Memory B cell (primary cell): ENCODE data around the gene EFCAB13.

Source experiments
- ATAC-seq: fragments of 150-1000 bp; cut with Tn5 transposase; 2 replicates; pipeline ENCODE4 v1.10.0; 2021; ENCODE audit warnings: low read depth, mild to moderate bottlenecking, moderate library complexity
- DNase-seq, 2 donors: peaks; one replicate each; pipeline ENCODE4 v3.0.0; 2022; ENCODE audit warnings: low spot score in 2 of 2
- H3K27ac Mint-ChIP-seq: one replicate; pipeline ENCODE4 v1.8.0; 2022; ENCODE audit warnings: mild to moderate bottlenecking, moderate library complexity, mixed read lengths
- H3K27me3 Mint-ChIP-seq: one replicate; pipeline ENCODE4 v1.8.0; 2022; ENCODE audit warnings: mixed read lengths
- H3K36me3 Mint-ChIP-seq: one replicate; pipeline ENCODE4 v1.8.0; 2022; ENCODE audit warnings: mild to moderate bottlenecking, mixed read lengths
- H3K4me1 Mint-ChIP-seq: one replicate; pipeline ENCODE4 v1.8.0; 2022; ENCODE audit warnings: mixed read lengths
- H3K4me3 Mint-ChIP-seq: one replicate; pipeline ENCODE4 v1.8.0; 2022; ENCODE audit warnings: mild to moderate bottlenecking, moderate library complexity, mixed read lengths
- H3K9me3 Mint-ChIP-seq: one replicate; pipeline ENCODE4 v1.8.0; 2022; ENCODE audit warnings: mixed read lengths

Gene EFCAB13

GRCh38 chr17:47286198-47286914 is 37.4 kb upstream of the EFCAB13 start:
- Mint-ChIP-seq H3K27me3 (no peaks in the 10 kb centered on the region), H3K36me3 (no peaks in the 10 kb centered on the region), H3K9me3 (no peaks in the 10 kb centered on the region), H3K27ac (peak overlapping the region; percentile 81), H3K4me3 (peak overlapping the region; percentile 45), H3K4me1 (peaks cover 26% of the 10 kb centered on the region)
- peak; percentile 96 for ATAC-seq
- DNase-seq = peak; percentile 33 to 48

GRCh38 chr17:47287068-47287467 is 36.7 kb upstream of the EFCAB13 start:
- no peak for DNase-seq
- ATAC-seq = no peak
- peaks cover 24% of the 10 kb centered on the region for H3K4me1 Mint-ChIP-seq
- H3K36me3 Mint-ChIP-seq = no peaks in the 10 kb centered on the region
- H3K9me3 Mint-ChIP-seq = no peaks in the 10 kb centered on the region
- no peak overlapping the region for H3K4me3 Mint-ChIP-seq
- H3K27ac Mint-ChIP-seq = peak overlapping the region; percentile 81
- H3K27me3 Mint-ChIP-seq = no peaks in the 10 kb centered on the region

GRCh38 chr17:47287639-47288038 is 36.1 kb upstream of the EFCAB13 start:
- Mint-ChIP-seq H3K27ac (no peak overlapping the region), H3K4me3 (no peak overlapping the region), H3K36me3 (no peaks in the 10 kb centered on the region), H3K9me3 (no peaks in the 10 kb centered on the region), H3K4me1 (peaks cover 20% of the 10 kb centered on the region), H3K27me3 (no peaks in the 10 kb centered on the region)
- ATAC-seq (no peak), DNase-seq (no peak)

- no peaks in the 10 kb centered on the region for H3K9me3 Mint-ChIP-seq
These were observed 35.1 kb upstream of the EFCAB13 start for GRCh38 chr17:47288531-47289116.

GRCh38 chr17:47289302-47289701 is 34.5 kb upstream of the EFCAB13 start:
- Mint-ChIP-seq H3K4me3 (no peak overlapping the region), H3K27me3 (no peaks in the 10 kb centered on the region), H3K36me3 (no peaks in the 10 kb centered on the region), H3K27ac (no peak overlapping the region), H3K9me3 (no peaks in the 10 kb centered on the region), H3K4me1 (peaks cover 25% of the 10 kb centered on the region)
- ATAC-seq (no peak), DNase-seq (no peak)

More at GRCh38 chr17:47288531-47289116, 35.1 kb upstream of the EFCAB13 start:
- H3K36me3 Mint-ChIP-seq = no peaks in the 10 kb centered on the region
- H3K4me1 Mint-ChIP-seq = peaks cover 21% of the 10 kb centered on the region
- DNase-seq = no peak
- ATAC-seq = no peak
- no peak overlapping the region for H3K27ac Mint-ChIP-seq
- H3K27me3 Mint-ChIP-seq = no peaks in the 10 kb centered on the region
- H3K4me3 Mint-ChIP-seq = no peak overlapping the region

- ATAC-seq = no peak
- Mint-ChIP-seq H3K4me3 (no peak overlapping the region), H3K36me3 (no peaks in the 10 kb centered on the region), H3K27ac (no peak overlapping the region), H3K4me1 (peaks cover 33% of the 10 kb centered on the region), H3K9me3 (no peaks in the 10 kb centered on the region), H3K27me3 (no peaks in the 10 kb centered on the region)
- no peak for DNase-seq
These were observed 32.9 kb upstream of the EFCAB13 start for GRCh38 chr17:47290870-47291241.

GRCh38 chr17:47291242-47291873 is 32.4 kb upstream of the EFCAB13 start:
- DNase-seq (no peak), ATAC-seq (no peak)
- H3K27me3 Mint-ChIP-seq = no peaks in the 10 kb centered on the region
- H3K27ac Mint-ChIP-seq = no peak overlapping the region
- H3K9me3 Mint-ChIP-seq = no peaks in the 10 kb centered on the region
- H3K4me1 Mint-ChIP-seq = peaks cover 28% of the 10 kb centered on the region
- no peaks in the 10 kb centered on the region for H3K36me3 Mint-ChIP-seq
- no peak overlapping the region for H3K4me3 Mint-ChIP-seq

- H3K36me3 Mint-ChIP-seq = no peaks in the 10 kb centered on the region
- ATAC-seq (no peak), DNase-seq (no peak)
- H3K4me3 Mint-ChIP-seq = no peak overlapping the region
- H3K27ac Mint-ChIP-seq = no peak overlapping the region
- no peaks in the 10 kb centered on the region for H3K9me3 Mint-ChIP-seq
- peaks cover 23% of the 10 kb centered on the region for H3K4me1 Mint-ChIP-seq
- no peaks in the 10 kb centered on the region for H3K27me3 Mint-ChIP-seq
These were observed 31.5 kb upstream of the EFCAB13 start for GRCh38 chr17:47292206-47292605.

- H3K4me1 Mint-ChIP-seq = peaks cover 21% of the 10 kb centered on the region
- no peaks in the 10 kb centered on the region for H3K9me3 Mint-ChIP-seq
- no peaks in the 10 kb centered on the region for H3K27me3 Mint-ChIP-seq
- H3K36me3 Mint-ChIP-seq = no peaks in the 10 kb centered on the region
- DNase-seq (no peak), ATAC-seq (no peak)
- peak overlapping the region; percentile 1 for H3K4me3 Mint-ChIP-seq
- peak overlapping the region; percentile 90 for H3K27ac Mint-ChIP-seq
These were observed 28.5 kb upstream of the EFCAB13 start for GRCh38 chr17:47295037-47295873.

GRCh38 chr17:47295874-47296255 is 27.9 kb upstream of the EFCAB13 start:
- DNase-seq (no peak), ATAC-seq (no peak)
- Mint-ChIP-seq H3K4me3 (no peak overlapping the region), H3K9me3 (no peaks in the 10 kb centered on the region), H3K36me3 (no peaks in the 10 kb centered on the region), H3K4me1 (peaks cover 19% of the 10 kb centered on the region), H3K27me3 (no peaks in the 10 kb centered on the region), H3K27ac (no peak overlapping the region)

GRCh38 chr17:47297661-47298400 is 25.9 kb upstream of the EFCAB13 start:
- H3K27ac Mint-ChIP-seq = no peak overlapping the region
- no peak overlapping the region for H3K4me3 Mint-ChIP-seq
- H3K4me1 Mint-ChIP-seq = peaks cover 22% of the 10 kb centered on the region
- H3K27me3 Mint-ChIP-seq = no peaks in the 10 kb centered on the region
- ATAC-seq (no peak), DNase-seq (no peak)
- peaks cover 3% of the 10 kb centered on the region for H3K36me3 Mint-ChIP-seq
- peaks cover 5% of the 10 kb centered on the region for H3K9me3 Mint-ChIP-seq

GRCh38 chr17:47298712-47299111 is 25.0 kb upstream of the EFCAB13 start:
- no peak for ATAC-seq
- H3K4me1 Mint-ChIP-seq = peaks cover 21% of the 10 kb centered on the region
- peaks cover 5% of the 10 kb centered on the region for H3K9me3 Mint-ChIP-seq
- no peak for DNase-seq
- no peaks in the 10 kb centered on the region for H3K27me3 Mint-ChIP-seq
- H3K36me3 Mint-ChIP-seq = peaks cover 3% of the 10 kb centered on the region
- H3K27ac Mint-ChIP-seq = no peak overlapping the region
- H3K4me3 Mint-ChIP-seq = no peak overlapping the region

GRCh38 chr17:47299239-47299910 is 24.4 kb upstream of the EFCAB13 start:
- no peak for DNase-seq
- Mint-ChIP-seq H3K4me3 (no peak overlapping the region), H3K27me3 (no peaks in the 10 kb centered on the region), H3K4me1 (peaks cover 14% of the 10 kb centered on the region), H3K9me3 (peaks cover 5% of the 10 kb centered on the region), H3K36me3 (peaks cover 3% of the 10 kb centered on the region), H3K27ac (no peak overlapping the region)
- no peak for ATAC-seq
